Endothelial cell (in vitro differentiated cells): ENCODE measurements around the gene SSTR3. TPM values are rescaled to one million over a fixed set of nuclear protein-coding genes. Genes with fewer than 3 reads are reported as not detected.

Experiments
- DNase-seq: peaks from one replicate; pipeline ENCODE4 v3.0.0; 2021; ENCODE audit warnings: low spot score
- H3K27ac Mint-ChIP-seq: one replicate; pipeline ENCODE4 v1.8.0; 2021; ENCODE audit warnings: mixed read lengths, inconsistent platforms; ENCODE audit not compliant: unreplicated experiment
- H3K27me3 Mint-ChIP-seq: one replicate; pipeline ENCODE4 v1.8.0; 2021; ENCODE audit warnings: mild to moderate bottlenecking, moderate library complexity, mixed read lengths, inconsistent platforms; ENCODE audit not compliant: unreplicated experiment
- H3K36me3 Mint-ChIP-seq: one replicate; pipeline ENCODE4 v1.8.0; 2021; ENCODE audit warnings: mild to moderate bottlenecking, low read depth, mixed read lengths, inconsistent platforms; ENCODE audit not compliant: unreplicated experiment
- H3K4me1 Mint-ChIP-seq: one replicate; pipeline ENCODE4 v1.8.0; 2021; ENCODE audit warnings: mild to moderate bottlenecking, mixed read lengths, inconsistent platforms; ENCODE audit not compliant: unreplicated experiment
- H3K4me3 Mint-ChIP-seq: one replicate; pipeline ENCODE4 v1.8.0; 2021; ENCODE audit warnings: mild to moderate bottlenecking, mixed read lengths, inconsistent platforms; ENCODE audit not compliant: unreplicated experiment
- H3K9me3 Mint-ChIP-seq: one replicate; pipeline ENCODE4 v1.8.0; 2021; ENCODE audit warnings: mixed read lengths, inconsistent platforms; ENCODE audit not compliant: unreplicated experiment
- CTCF ChIP-seq: fragments of 200-600 bp; sonication (generic); IDR thresholded peaks from one replicate; pipeline ENCODE4 v1.5.0; 2021; ENCODE audit warnings: antibody characterized with exemption; ENCODE audit not compliant: unreplicated experiment
- total RNA-seq: library from RNA; stranded (reverse); fragmentation: NEBNext Ultra II Directional; extraction: Animal tissue kit (Norgen Biotek cat#: 25700); gene quantifications from one replicate; pipeline ENCODE4 v1.2.1, GENCODE V29; 2021; ENCODE audit not compliant: unreplicated experiment

SSTR3 gene
- total RNA-seq, 1 donor from 2014 or later: 0.13 TPM

- Mint-ChIP-seq H3K27me3 (peaks cover 6% of the 10 kb centered on the region), H3K9me3 (peaks cover under 1% of the 10 kb centered on the region), H3K4me1 (no peaks in the 10 kb centered on the region), H3K27ac (no peak overlapping the region), H3K4me3 (no peak overlapping the region), H3K36me3 (peaks cover under 1% of the 10 kb centered on the region)
- no peak for TF ChIP-seq CTCF
- no peak for DNase-seq
Measured at GRCh38 chr22:37229805-37230672, 17.8 kb upstream of the SSTR3 start.

GRCh38 chr22:37229012-37229804 is 16.9 kb upstream of the SSTR3 start:
- no peak for DNase-seq
- Mint-ChIP-seq H3K27ac (no peak overlapping the region), H3K36me3 (peaks cover 9% of the 10 kb centered on the region), H3K4me3 (no peak overlapping the region), H3K27me3 (peaks cover 7% of the 10 kb centered on the region), H3K9me3 (peaks cover 4% of the 10 kb centered on the region), H3K4me1 (no peaks in the 10 kb centered on the region)
- no peak for TF ChIP-seq CTCF

GRCh38 chr22:37228106-37229011 is 16.1 kb upstream of the SSTR3 start:
- Mint-ChIP-seq H3K27me3 (peaks cover 7% of the 10 kb centered on the region), H3K9me3 (peaks cover 4% of the 10 kb centered on the region), H3K4me3 (no peak overlapping the region), H3K27ac (no peak overlapping the region), H3K36me3 (peaks cover 10% of the 10 kb centered on the region), H3K4me1 (no peaks in the 10 kb centered on the region)
- TF ChIP-seq CTCF: no peak
- no peak for DNase-seq

GRCh38 chr22:37226514-37226913 is 14.2 kb upstream of the SSTR3 start:
- DNase-seq: no peak
- Mint-ChIP-seq H3K36me3 (peaks cover 10% of the 10 kb centered on the region), H3K9me3 (peaks cover 4% of the 10 kb centered on the region), H3K27me3 (peaks cover 7% of the 10 kb centered on the region), H3K4me3 (no peak overlapping the region), H3K4me1 (no peaks in the 10 kb centered on the region), H3K27ac (no peak overlapping the region)
- TF ChIP-seq CTCF: no peak
